ENCODE measurements around the gene EXOSC9.

GRCh38 chr4:121790976-121791375 is 10.1 kb upstream of the EXOSC9 start:
- TF ChIP-seq POLR2A (IDR thresholded peaks at IDR 0.05; ENCODE audit: low read length), result peak; percentile 32
- TF ChIP-seq GATA1 (IDR thresholded peaks at IDR 0.05; ENCODE audit: low read depth, low read length), result peak; percentile 87

All from erythroblast (primary cell).